SJCRH30 (cell line): ENCODE results near the gene LSAMP. TPM values are rescaled to one million over a fixed set of nuclear protein-coding genes. Genes with fewer than 3 reads are reported as not detected.
"Not testable (repeated sequence)": the region's sequence is repeated elsewhere in the genome, so short reads cannot be mapped to it uniquely, and the experiment has no call there.

Source experiments
- DNase-seq, 2 experiments: peaks; one replicate each; pipeline ENCODE4 v3.0.0-alpha.2; 2015 to 2020
- H3K27ac ChIP-seq: fragments of 250-450 bp; sonication (Bioruptor Pico); 2 replicates; pipeline ENCODE4 v1.5.1; 2020; ENCODE audit warnings: mild to moderate bottlenecking, moderate library complexity
- H3K27me3 ChIP-seq: fragments of 250-450 bp; sonication (Bioruptor Pico); 2 replicates; pipeline ENCODE4 v1.5.1; 2020; ENCODE audit warnings: mild to moderate bottlenecking, moderate library complexity
- H3K36me3 ChIP-seq: fragments of 250-450 bp; sonication (Bioruptor Pico); 2 replicates; pipeline ENCODE4 v1.5.1; 2020; ENCODE audit warnings: mild to moderate bottlenecking, moderate library complexity
- H3K4me1 ChIP-seq: fragments of 250-450 bp; sonication (Bioruptor Pico); 2 replicates; pipeline ENCODE4 v1.5.1; 2020; ENCODE audit warnings: mild to moderate bottlenecking, moderate library complexity
- H3K4me3 ChIP-seq: fragments of 250-450 bp; sonication (Bioruptor Pico); 2 replicates; pipeline ENCODE4 v1.5.1; 2020; ENCODE audit warnings: mild to moderate bottlenecking, moderate library complexity
- H3K9me3 ChIP-seq: fragments of 250-450 bp; sonication (Bioruptor Pico); replicated peaks from 2 replicates; pipeline ENCODE4 v1.5.1; 2020; ENCODE audit warnings: mild to moderate bottlenecking, moderate library complexity
- total RNA-seq: library from RNA; depleted of rRNA; stranded (reverse); fragments of >200 nt; shearing (Covaris generic); gene quantifications from 2 replicates; pipeline ENCODE4 v1.2.3, GENCODE V29; 2014

LSAMP gene
- total RNA-seq, 1 experiment from 2014 or later = 0.02 TPM

DNA sequence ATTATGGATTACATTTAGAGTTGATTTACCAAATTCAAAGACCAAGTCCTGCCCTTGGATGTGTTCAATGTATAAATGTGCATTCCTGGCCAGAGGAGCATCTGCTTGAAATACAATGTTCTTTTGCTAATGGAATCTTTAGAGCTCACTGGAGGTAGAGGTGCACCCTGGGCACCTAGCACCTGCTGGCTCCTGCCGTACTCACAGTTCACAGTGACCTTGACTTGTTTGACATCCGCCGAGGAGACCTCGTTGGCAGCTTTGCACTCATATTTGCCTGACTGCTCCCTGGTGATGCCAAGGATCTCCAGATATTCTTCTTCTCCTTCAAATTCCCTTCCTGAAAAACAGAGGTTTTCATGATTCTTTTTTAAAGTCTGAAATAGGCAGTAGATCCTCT is 593.0 kb downstream of the LSAMP start:
- Histone ChIP-seq H3K36me3 (no peaks in the 10 kb centered on the region), H3K27me3 (no peaks in the 10 kb centered on the region), H3K9me3 (no peaks in the 10 kb centered on the region), H3K4me1 (no peaks in the 10 kb centered on the region), H3K27ac (no peak overlapping the region), H3K4me3 (no peak overlapping the region)
- DNase-seq = no peak

GRCh38 chr3:115851571-115851970 is 593.7 kb downstream of the LSAMP start:
- DNase-seq = no peak

GRCh38 chr3:115848641-115849040 is 596.6 kb downstream of the LSAMP start:
- no peak for DNase-seq
- H3K4me1 ChIP-seq = no peaks in the 10 kb centered on the region
- H3K4me3 ChIP-seq = no peak overlapping the region
- H3K27ac ChIP-seq = no peak overlapping the region
- H3K27me3 ChIP-seq = 0 out of 2 replicates have a peak, but pooled peaks cover 7% of the 10 kb centered on the region
- H3K9me3 ChIP-seq = no peaks in the 10 kb centered on the region
- H3K36me3 ChIP-seq = no peaks in the 10 kb centered on the region

More at GRCh38 chr3:115851571-115851970, 593.7 kb downstream of the LSAMP start:
- H3K36me3 ChIP-seq = no peaks in the 10 kb centered on the region
- H3K4me1 ChIP-seq = no peaks in the 10 kb centered on the region
- no peak overlapping the region for H3K27ac ChIP-seq
- H3K27me3 ChIP-seq = no peaks in the 10 kb centered on the region
- H3K9me3 ChIP-seq = no peaks in the 10 kb centered on the region
- H3K4me3 ChIP-seq = no peak overlapping the region

- H3K4me3 ChIP-seq = no peak overlapping the region
- no peaks in the 10 kb centered on the region for H3K36me3 ChIP-seq
- H3K9me3 ChIP-seq = no peaks in the 10 kb centered on the region
- H3K27ac ChIP-seq = no peak overlapping the region
- no peak for DNase-seq
- H3K27me3 ChIP-seq = 0 out of 2 replicates have a peak, but pooled peaks cover 7% of the 10 kb centered on the region
- no peaks in the 10 kb centered on the region for H3K4me1 ChIP-seq
These were observed 599.3 kb downstream of the LSAMP start for GRCh38 chr3:115845986-115846385.

GRCh38 chr3:115844729-115845128 is 600.6 kb downstream of the LSAMP start:
- H3K27ac ChIP-seq, H3K27me3 ChIP-seq, H3K36me3 ChIP-seq, H3K4me1 ChIP-seq, H3K9me3 ChIP-seq, DNase-seq, H3K4me3 ChIP-seq: not testable (repeated sequence)

DNA sequence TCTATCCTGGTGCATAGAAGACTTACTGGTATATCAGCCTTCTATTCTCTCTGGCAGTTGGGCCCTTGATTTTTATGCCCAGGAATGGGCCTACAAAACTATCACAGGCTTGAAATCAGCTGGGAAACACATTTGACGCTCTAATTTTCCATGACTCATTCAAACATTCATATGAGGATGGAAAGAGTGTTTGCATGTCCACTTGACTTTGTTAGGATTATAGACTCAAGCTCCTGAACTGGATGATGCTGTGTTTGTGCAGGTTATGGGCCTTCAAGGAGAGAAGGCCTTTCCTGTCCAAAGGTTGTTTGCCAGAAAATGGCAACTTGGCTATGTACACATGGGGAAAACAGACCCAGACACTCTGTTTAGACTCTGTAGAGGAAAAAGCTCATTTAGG is 602.1 kb downstream of the LSAMP start:
- no peak for DNase-seq
- Histone ChIP-seq H3K9me3 (no peaks in the 10 kb centered on the region), H3K4me1 (no peaks in the 10 kb centered on the region), H3K27me3 (0 out of 2 replicates have a peak, but pooled peaks cover 7% of the 10 kb centered on the region), H3K27ac (no peak overlapping the region), H3K36me3 (no peaks in the 10 kb centered on the region), H3K4me3 (no peak overlapping the region)

- Histone ChIP-seq H3K27me3 (no peaks in the 10 kb centered on the region), H3K4me3 (no peak overlapping the region), H3K9me3 (no peaks in the 10 kb centered on the region), H3K27ac (no peak overlapping the region), H3K36me3 (no peaks in the 10 kb centered on the region), H3K4me1 (no peaks in the 10 kb centered on the region)
- DNase-seq = no peak
These were observed 606.0 kb downstream of the LSAMP start for GRCh38 chr3:115839246-115839645.

DNA sequence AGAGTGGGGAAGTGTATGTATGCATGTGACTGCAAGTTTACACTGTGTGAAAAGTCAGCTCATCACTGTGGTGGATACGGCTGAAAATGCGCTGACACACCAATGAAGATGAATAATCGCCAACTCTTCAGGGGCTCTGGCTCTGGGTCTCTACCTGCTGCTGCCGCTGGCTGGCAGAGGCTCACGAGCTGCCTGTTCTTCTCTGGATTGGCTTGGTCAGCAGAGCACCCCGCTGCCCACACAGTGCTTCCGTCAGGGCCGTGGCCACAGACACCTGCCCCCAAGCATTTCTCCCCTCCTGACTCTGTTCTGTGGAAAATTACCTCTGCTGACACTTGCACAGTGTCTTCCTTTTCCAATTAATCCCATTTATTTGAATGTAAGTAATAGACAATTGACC is 606.5 kb downstream of the LSAMP start:
- H3K4me3 ChIP-seq = no peak overlapping the region
- no peak for DNase-seq
- no peaks in the 10 kb centered on the region for H3K9me3 ChIP-seq
- no peaks in the 10 kb centered on the region for H3K4me1 ChIP-seq
- H3K36me3 ChIP-seq = no peaks in the 10 kb centered on the region
- no peak overlapping the region for H3K27ac ChIP-seq
- no peaks in the 10 kb centered on the region for H3K27me3 ChIP-seq

DNA sequence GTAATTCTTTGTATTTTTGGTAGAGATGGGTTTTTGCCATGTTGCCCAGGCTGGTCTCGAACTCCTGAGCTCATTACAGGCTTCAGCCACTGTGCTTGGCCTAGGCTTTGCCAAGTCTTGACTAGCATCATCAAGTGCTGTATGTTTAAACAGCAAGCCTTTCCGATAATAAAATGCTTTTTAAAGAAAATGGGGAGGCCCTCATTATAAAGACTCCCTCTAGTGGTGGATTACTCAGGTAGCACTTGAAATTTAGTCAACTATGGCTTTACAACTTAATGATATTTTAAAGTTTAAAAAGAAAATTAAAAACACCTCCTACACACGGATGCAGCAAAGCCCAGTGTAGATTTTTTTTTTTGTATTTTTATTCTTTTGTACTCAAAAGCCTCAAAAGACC is 608.3 kb downstream of the LSAMP start:
- Histone ChIP-seq H3K27ac (no peak overlapping the region), H3K4me3 (no peak overlapping the region), H3K36me3 (no peaks in the 10 kb centered on the region), H3K4me1 (no peaks in the 10 kb centered on the region), H3K27me3 (no peaks in the 10 kb centered on the region), H3K9me3 (no peaks in the 10 kb centered on the region)
- peak in 1 of 2 experiments; percentile 9 for DNase-seq

DNA sequence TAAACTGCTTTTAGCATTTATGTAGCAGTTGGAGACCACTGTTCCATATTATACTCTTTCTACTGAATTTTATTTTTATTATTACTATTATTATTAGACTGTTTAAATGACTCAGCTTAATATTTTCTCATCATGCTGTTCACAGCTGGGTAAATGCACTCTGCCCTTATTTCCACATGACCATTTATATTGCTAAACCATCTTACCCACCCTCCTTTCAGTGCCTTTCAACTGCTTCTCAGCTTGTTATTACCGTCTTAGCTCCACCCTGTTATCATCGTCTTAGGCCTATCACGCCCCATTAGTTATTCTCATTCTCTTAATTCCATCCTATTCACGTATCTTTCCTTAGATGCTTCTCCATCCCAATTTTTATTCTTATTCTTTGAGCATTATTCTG is 609.3 kb downstream of the LSAMP start:
- no peaks in the 10 kb centered on the region for H3K36me3 ChIP-seq
- H3K27me3 ChIP-seq = no peaks in the 10 kb centered on the region
- no peaks in the 10 kb centered on the region for H3K4me1 ChIP-seq
- no peak for DNase-seq
- H3K9me3 ChIP-seq = no peaks in the 10 kb centered on the region
- H3K4me3 ChIP-seq = no peak overlapping the region
- H3K27ac ChIP-seq = no peak overlapping the region

- Histone ChIP-seq H3K4me1 (no peaks in the 10 kb centered on the region), H3K36me3 (no peaks in the 10 kb centered on the region), H3K9me3 (no peaks in the 10 kb centered on the region), H3K27me3 (no peaks in the 10 kb centered on the region; the same call in 1 of the 2 replicates), H3K27ac (no peak overlapping the region), H3K4me3 (no peak overlapping the region)
- DNase-seq = no peak
These were observed 611.2 kb downstream of the LSAMP start for GRCh38 chr3:115834068-115834467.

GRCh38 chr3:115833074-115833473 is 612.2 kb downstream of the LSAMP start:
- no peaks in the 10 kb centered on the region for H3K9me3 ChIP-seq
- H3K4me1 ChIP-seq = no peaks in the 10 kb centered on the region
- no peak overlapping the region for H3K4me3 ChIP-seq
- H3K27me3 ChIP-seq = no peaks in the 10 kb centered on the region; the same call in 1 of the 2 replicates
- H3K36me3 ChIP-seq = no peaks in the 10 kb centered on the region
- H3K27ac ChIP-seq = no peak overlapping the region
- DNase-seq = no peak

DNA sequence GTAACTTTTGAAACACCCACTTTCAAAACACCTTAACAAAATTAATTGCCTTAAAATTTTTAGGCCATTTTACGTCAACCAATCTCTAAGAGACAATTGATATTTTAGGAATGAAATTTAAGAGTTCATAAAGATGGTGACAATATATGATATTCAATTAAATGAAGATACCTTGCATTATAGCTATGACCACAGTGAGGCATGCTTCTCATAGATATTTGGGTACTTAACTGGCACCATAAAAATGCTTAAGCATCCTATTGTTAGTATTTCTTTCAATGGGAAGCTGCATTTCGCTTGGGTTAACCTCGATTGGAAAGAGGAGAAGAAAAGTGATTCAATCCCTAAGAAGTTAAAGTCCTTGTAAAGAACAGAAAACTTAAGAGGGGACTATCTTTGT is 613.0 kb downstream of the LSAMP start:
- Histone ChIP-seq H3K4me1 (no peaks in the 10 kb centered on the region), H3K36me3 (no peaks in the 10 kb centered on the region), H3K27me3 (no peaks in the 10 kb centered on the region; the same call in 1 of the 2 replicates), H3K4me3 (no peak overlapping the region), H3K27ac (no peak overlapping the region), H3K9me3 (no peaks in the 10 kb centered on the region)
- no peak for DNase-seq

DNA sequence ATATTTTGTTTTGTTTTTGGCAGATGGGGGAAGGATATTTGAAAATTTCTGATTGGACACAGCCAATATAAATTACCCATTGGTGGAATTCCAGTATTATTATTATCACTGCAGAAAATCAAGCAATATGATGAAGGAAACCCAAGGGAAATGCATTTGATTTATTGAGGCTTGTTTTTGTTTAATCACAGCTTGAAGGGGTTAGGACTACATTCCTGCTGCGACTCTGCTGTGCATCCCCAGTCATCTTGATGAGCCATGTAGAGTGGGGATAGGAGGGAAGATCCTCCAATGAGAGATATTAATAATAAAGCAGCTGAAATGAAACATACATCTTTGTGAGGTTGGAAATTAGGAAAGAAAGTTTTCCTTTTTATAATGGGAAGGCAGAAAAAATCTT is 613.4 kb downstream of the LSAMP start:
- Histone ChIP-seq H3K27me3 (no peaks in the 10 kb centered on the region; the same call in 1 of the 2 replicates), H3K27ac (no peak overlapping the region), H3K9me3 (no peaks in the 10 kb centered on the region), H3K4me1 (no peaks in the 10 kb centered on the region), H3K4me3 (no peak overlapping the region), H3K36me3 (no peaks in the 10 kb centered on the region)
- DNase-seq = no peak

- no peaks in the 10 kb centered on the region; the same call in 1 of the 2 replicates for H3K27me3 ChIP-seq
- no peaks in the 10 kb centered on the region for H3K9me3 ChIP-seq
- no peak overlapping the region for H3K4me3 ChIP-seq
- H3K27ac ChIP-seq = no peak overlapping the region
- H3K36me3 ChIP-seq = no peaks in the 10 kb centered on the region
- H3K4me1 ChIP-seq = no peaks in the 10 kb centered on the region
- DNase-seq = no peak
These were observed 614.4 kb downstream of the LSAMP start for GRCh38 chr3:115830764-115831395.

GRCh38 chr3:115828401-115828800 is 616.9 kb downstream of the LSAMP start:
- no peak for DNase-seq
- H3K9me3 ChIP-seq = no peaks in the 10 kb centered on the region
- H3K36me3 ChIP-seq = no peaks in the 10 kb centered on the region
- H3K27ac ChIP-seq = no peak overlapping the region
- H3K27me3 ChIP-seq = no peaks in the 10 kb centered on the region; the same call in 1 of the 2 replicates
- H3K4me1 ChIP-seq = no peaks in the 10 kb centered on the region
- no peak overlapping the region for H3K4me3 ChIP-seq
